Neuronal stem cell (in vitro differentiated cells): ENCODE results near the gene PARD3B.

Experiments used
- DNase-seq: peaks from one replicate; pipeline ENCODE4 v3.0.0-alpha.2; 2013; ENCODE audit warnings: low spot score
- H2AFZ ChIP-seq: one replicate; pipeline ENCODE4 v1.6.1; 2013; ENCODE audit warnings: mild to moderate bottlenecking, low read length, inconsistent platforms
- H2AK5ac ChIP-seq: 2 replicates; pipeline ENCODE4 v1.6.1; 2013; ENCODE audit warnings: low read depth, mild to moderate bottlenecking, inconsistent platforms, low read length, moderate library complexity, mixed read lengths
- H2BK120ac ChIP-seq: 2 replicates; pipeline ENCODE4 v1.6.1; 2013; ENCODE audit warnings: low read depth, mild to moderate bottlenecking, inconsistent platforms, low read length, moderate library complexity, mixed read lengths
- H2BK12ac ChIP-seq: one replicate; pipeline ENCODE4 v1.6.1; 2013; ENCODE audit warnings: low read length, inconsistent platforms
- H2BK15ac ChIP-seq: 2 replicates; pipeline ENCODE4 v1.6.1; 2013; ENCODE audit warnings: mild to moderate bottlenecking, low read length, inconsistent platforms, mixed read lengths
- H2BK5ac ChIP-seq: one replicate; pipeline ENCODE4 v1.6.1; 2013; ENCODE audit warnings: inconsistent platforms, mild to moderate bottlenecking, low read length, moderate library complexity
- H3K14ac ChIP-seq: one replicate; pipeline ENCODE4 v1.6.1; 2013; ENCODE audit warnings: low read length, inconsistent platforms
- H3K18ac ChIP-seq: 2 replicates; pipeline ENCODE4 v1.6.1; 2013; ENCODE audit warnings: low read length, inconsistent platforms
- H3K23ac ChIP-seq: 2 replicates; pipeline ENCODE4 v1.6.1; 2013; ENCODE audit warnings: low read depth, mild to moderate bottlenecking, mixed read lengths, low read length, inconsistent platforms; ENCODE audit not compliant: poor library complexity
- H3K27ac ChIP-seq: replicated peaks from 3 replicates; pipeline ENCODE4 v1.5.1; 2013; ENCODE audit warnings: low read length, inconsistent platforms
- H3K27me3 ChIP-seq, 3 experiments: 2 replicates each; pipeline ENCODE4 v1.6.1; 2013; ENCODE audit warnings: low read length in 3 of 3, mild to moderate bottlenecking in 2 of 3, inconsistent platforms in 1 of 3, low read depth in 1 of 3, mixed read lengths in 1 of 3, moderate library complexity in 1 of 3; ENCODE audit not compliant: control insufficient read depth in 3 of 3, insufficient read depth in 3 of 3
- H3K36me3 ChIP-seq, 2 donors: replicated peaks in 1 of 2; 2 replicates each; pipeline ENCODE4 v1.6.1; 2013; ENCODE audit warnings: low read length in 2 of 2; ENCODE audit not compliant: control insufficient read depth in 2 of 2, insufficient read depth in 2 of 2
- H3K4ac ChIP-seq: 2 replicates; pipeline ENCODE4 v1.6.1; 2013; ENCODE audit warnings: inconsistent platforms, mild to moderate bottlenecking, low read length, moderate library complexity
- H3K4me1 ChIP-seq, 2 donors: 1 replicate in 1 of 2; 2 replicates in 1 of 2; pipeline ENCODE4 v1.6.1; 2013; ENCODE audit warnings: low read length in 2 of 2, low read depth in 1 of 2; ENCODE audit not compliant: control insufficient read depth in 2 of 2, insufficient read depth in 1 of 2
- H3K4me2 ChIP-seq: one replicate; pipeline ENCODE4 v1.6.1; 2013; ENCODE audit warnings: mild to moderate bottlenecking, low read length, inconsistent platforms; ENCODE audit not compliant: insufficient read depth, poor library complexity, severe bottlenecking
- H3K4me3 ChIP-seq, 2 donors: 2 replicates each; pipeline ENCODE4 v1.5.1; 2013; ENCODE audit warnings: low read length in 2 of 2, mild to moderate bottlenecking in 2 of 2, inconsistent platforms in 1 of 2, moderate library complexity in 1 of 2
- H3K79me1 ChIP-seq: one replicate; pipeline ENCODE4 v1.6.1; 2013; ENCODE audit warnings: low read depth, mild to moderate bottlenecking, inconsistent platforms, low read length, moderate library complexity
- H3K9ac ChIP-seq: one replicate; pipeline ENCODE4 v1.6.1; 2013; ENCODE audit warnings: mild to moderate bottlenecking, low read depth, low read length, inconsistent platforms; ENCODE audit not compliant: poor library complexity
- H3K9me3 ChIP-seq, 2 donors: replicated peaks in 1 of 2; 2 replicates each; pipeline versions ENCODE3 to v1.6.1; 2013; ENCODE audit warnings: low read length in 2 of 2, mild to moderate bottlenecking in 2 of 2, inconsistent platforms in 1 of 2, low read depth in 1 of 2, mixed read lengths in 1 of 2, moderate library complexity in 1 of 2; ENCODE audit not compliant: control insufficient read depth in 2 of 2, insufficient read depth in 1 of 2
- H4K8ac ChIP-seq: one replicate; pipeline ENCODE4 v1.6.1; 2013; ENCODE audit warnings: low read depth, mild to moderate bottlenecking, inconsistent platforms, low read length, moderate library complexity
- H4K91ac ChIP-seq: one replicate; pipeline ENCODE4 v1.6.1; 2013; ENCODE audit warnings: low read length, low read depth, mild to moderate bottlenecking, inconsistent platforms; ENCODE audit not compliant: poor library complexity
- WGBS, 2 donors: extraction: QIAGEN DNeasy Blood & Tissue Kit; methylation state at CpG; one replicate each; pipeline ENCODE4 v1.1.7; 2013; ENCODE audit warnings: missing lambda C conversion rate in 2 of 2, mixed read lengths in 1 of 2; ENCODE audit not compliant: insufficient read length in 2 of 2, insufficient replicate concordance in 1 of 2; ENCODE audit errors: extremely low coverage in 2 of 2; 5-methylcytosine and 5-hydroxymethylcytosine counted together

Gene PARD3B

DNA sequence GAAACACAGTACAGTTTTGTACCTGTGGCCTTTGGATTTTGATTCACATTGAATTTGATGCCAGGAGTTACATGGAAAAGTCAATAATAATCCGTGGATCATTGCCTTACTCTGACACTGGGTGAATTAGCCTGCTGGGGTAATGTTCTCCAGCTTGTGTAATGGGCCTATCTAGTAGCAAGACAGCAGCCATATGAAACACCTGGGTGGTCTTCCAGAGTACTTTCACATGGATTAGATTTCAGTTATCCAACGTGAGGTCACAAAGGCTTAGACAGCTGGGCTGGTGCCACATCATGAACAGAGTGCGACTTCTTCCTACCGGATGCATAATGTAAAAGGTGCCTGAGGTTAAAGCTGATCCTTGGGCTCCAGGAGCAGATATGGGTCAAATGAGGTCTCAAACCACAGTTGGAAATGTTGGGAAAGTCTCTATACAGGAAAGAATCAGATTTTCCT lies 486.8 kb downstream of the PARD3B start:
- Histone ChIP-seq H3K4me2 (no peak overlapping the region), H3K14ac (no peak overlapping the region), H2BK15ac (no peak overlapping the region), H3K79me1 (no peaks in the 10 kb centered on the region), H3K18ac (no peak overlapping the region), H2BK120ac (no peak overlapping the region), H2BK5ac (no peak overlapping the region), H4K91ac (no peak overlapping the region), H3K4me3 (no peak overlapping the region), H3K23ac (no peak overlapping the region), H3K36me3 (no peaks in the 10 kb centered on the region), H3K9ac (no peak overlapping the region), H3K27me3 (no peaks in the 10 kb centered on the region), H2AFZ (no peak overlapping the region), H2AK5ac (no peak overlapping the region), H4K8ac (no peak overlapping the region), H3K4ac (no peak overlapping the region), H3K4me1 (no peaks in the 10 kb centered on the region), H2BK12ac (no peak overlapping the region), H3K27ac (no peak overlapping the region), H3K9me3 (no peaks in the 10 kb centered on the region)
- no CpG with 5 or more reads among the region's 4 CpGs for WGBS, 2 donors
- DNase-seq: no peak

DNA sequence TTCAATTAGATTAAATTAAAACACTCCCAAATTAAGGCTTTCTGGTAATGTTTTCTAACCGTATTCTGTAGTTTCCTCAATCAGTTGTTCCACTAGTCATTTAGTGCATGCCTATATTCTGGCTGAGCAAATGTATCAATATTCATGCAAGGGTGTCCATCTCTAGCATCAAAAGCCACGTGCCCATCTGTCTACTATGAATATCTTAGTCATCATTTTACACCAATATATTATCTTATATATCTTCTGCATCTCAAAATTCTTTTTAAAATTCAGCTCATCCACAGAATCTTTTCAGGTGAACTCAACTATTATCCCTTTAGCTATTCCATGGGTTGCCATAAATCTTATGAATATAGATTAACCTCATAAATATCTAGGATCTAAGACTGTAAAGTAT lies 488.2 kb downstream of the PARD3B start:
- H3K9ac ChIP-seq: no peak overlapping the region
- no peak overlapping the region for H4K8ac ChIP-seq
- H2BK5ac ChIP-seq: no peak overlapping the region
- no peak for DNase-seq
- no peaks in the 10 kb centered on the region for H3K79me1 ChIP-seq
- no peak overlapping the region for H3K4me3 ChIP-seq
- H3K23ac ChIP-seq: no peak overlapping the region
- no peak overlapping the region for H3K18ac ChIP-seq
- no peaks in the 10 kb centered on the region for H3K4me1 ChIP-seq
- no peaks in the 10 kb centered on the region for H3K9me3 ChIP-seq
- H4K91ac ChIP-seq: no peak overlapping the region
- no CpG with 5 or more reads among the region's 2 CpGs for WGBS, 2 donors
- H2BK12ac ChIP-seq: no peak overlapping the region
- H3K36me3 ChIP-seq: no peaks in the 10 kb centered on the region
- no peak overlapping the region for H3K4me2 ChIP-seq
- H3K4ac ChIP-seq: no peak overlapping the region
- H2AFZ ChIP-seq: no peak overlapping the region
- H2BK120ac ChIP-seq: no peak overlapping the region
- no peak overlapping the region for H3K14ac ChIP-seq
- H2BK15ac ChIP-seq: no peak overlapping the region
- H3K27me3 ChIP-seq: no peaks in the 10 kb centered on the region
- no peak overlapping the region for H3K27ac ChIP-seq
- no peak overlapping the region for H2AK5ac ChIP-seq

DNA sequence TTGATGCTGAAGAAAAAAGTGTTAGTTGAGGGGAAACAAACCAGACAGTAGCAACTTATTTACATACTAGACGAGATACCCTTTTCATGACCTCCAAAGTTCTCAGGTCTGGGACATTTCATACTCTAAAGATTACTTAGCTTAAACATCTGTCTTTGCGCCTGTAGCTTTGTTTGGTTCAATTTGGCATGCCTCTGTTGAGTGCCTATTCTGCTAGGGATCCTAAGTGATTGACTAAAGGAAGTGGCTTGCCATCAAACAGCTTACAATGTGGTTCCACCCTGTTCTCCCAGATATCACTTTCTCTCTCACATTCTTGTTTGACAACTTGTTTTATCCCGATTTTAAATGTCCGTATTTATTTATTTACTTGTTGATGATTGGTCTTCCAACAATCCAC lies 488.8 kb downstream of the PARD3B start:
- no CpG with 5 or more reads among the region's 4 CpGs for WGBS, 2 donors

DNA sequence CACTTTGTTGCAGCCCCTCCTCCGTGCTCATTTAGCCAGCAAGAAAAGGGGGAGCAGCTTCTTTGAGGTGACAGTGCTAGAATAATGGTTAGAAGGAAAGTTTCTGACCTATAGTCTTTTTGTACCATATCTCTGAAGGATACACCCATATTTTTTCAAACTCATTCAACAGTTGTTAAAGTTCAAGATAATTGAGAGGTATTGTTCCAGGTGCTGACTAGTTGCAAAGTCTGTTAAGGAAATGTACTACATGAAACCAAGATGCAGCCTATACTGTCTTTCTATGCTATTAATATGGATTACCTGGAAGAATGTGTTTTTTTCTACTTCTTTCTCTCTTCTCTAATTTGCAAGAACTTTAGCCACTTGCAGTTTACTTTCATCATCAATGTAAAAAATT lies 495.0 kb downstream of the PARD3B start:
- Histone ChIP-seq H3K4ac (no peak overlapping the region), H3K27ac (no peak overlapping the region), H2AFZ (no peak overlapping the region), H2AK5ac (no peak overlapping the region), H3K18ac (no peak overlapping the region), H3K27me3 (no peaks in the 10 kb centered on the region), H2BK120ac (no peak overlapping the region), H3K9me3 (peaks cover 0 to 3% of the 10 kb centered on the region in 2 donors), H3K23ac (no peak overlapping the region), H3K4me3 (no peak overlapping the region), H2BK15ac (no peak overlapping the region), H3K14ac (no peak overlapping the region), H4K91ac (no peak overlapping the region), H3K4me1 (no peaks in the 10 kb centered on the region), H3K4me2 (no peak overlapping the region), H3K9ac (no peak overlapping the region), H3K79me1 (no peaks in the 10 kb centered on the region), H3K36me3 (no peaks in the 10 kb centered on the region), H2BK5ac (no peak overlapping the region), H4K8ac (no peak overlapping the region), H2BK12ac (no peak overlapping the region)
- DNase-seq: no peak
- no CpG with 5 or more reads among the region's 1 CpG for WGBS, 2 donors

More for the DNA sequence above, 488.8 kb downstream of the PARD3B start:
- H2AFZ ChIP-seq: no peak overlapping the region
- DNase-seq: no peak
- no peak overlapping the region for H4K91ac ChIP-seq
- no peak overlapping the region for H3K9ac ChIP-seq
- H3K4ac ChIP-seq: no peak overlapping the region
- no peak overlapping the region for H3K23ac ChIP-seq
- H3K27ac ChIP-seq: no peak overlapping the region
- H2BK12ac ChIP-seq: no peak overlapping the region
- no peak overlapping the region for H2AK5ac ChIP-seq
- no peak overlapping the region for H2BK5ac ChIP-seq
- no peaks in the 10 kb centered on the region for H3K36me3 ChIP-seq
- no peaks in the 10 kb centered on the region for H3K27me3 ChIP-seq
- H3K4me1 ChIP-seq: no peaks in the 10 kb centered on the region
- H3K4me2 ChIP-seq: no peak overlapping the region
- no peak overlapping the region for H3K4me3 ChIP-seq
- H3K79me1 ChIP-seq: no peaks in the 10 kb centered on the region
- H2BK120ac ChIP-seq: no peak overlapping the region
- no peak overlapping the region for H3K14ac ChIP-seq
- no peak overlapping the region for H2BK15ac ChIP-seq
- H4K8ac ChIP-seq: no peak overlapping the region
- H3K18ac ChIP-seq: no peak overlapping the region
- no peaks in the 10 kb centered on the region for H3K9me3 ChIP-seq
